HL-60/S4 (cell line): ENCODE results near the gene PTPN13.

Source experiments
- in situ Hi-C: fragments of 300-500 bp; cut with MboI; formaldehyde crosslinking; loops from 2 replicates; pipeline ENCODE4 v1.14.3; 2022; ENCODE audit warnings: low sequenced_read_pairs

The PTPN13 gene, protein sequence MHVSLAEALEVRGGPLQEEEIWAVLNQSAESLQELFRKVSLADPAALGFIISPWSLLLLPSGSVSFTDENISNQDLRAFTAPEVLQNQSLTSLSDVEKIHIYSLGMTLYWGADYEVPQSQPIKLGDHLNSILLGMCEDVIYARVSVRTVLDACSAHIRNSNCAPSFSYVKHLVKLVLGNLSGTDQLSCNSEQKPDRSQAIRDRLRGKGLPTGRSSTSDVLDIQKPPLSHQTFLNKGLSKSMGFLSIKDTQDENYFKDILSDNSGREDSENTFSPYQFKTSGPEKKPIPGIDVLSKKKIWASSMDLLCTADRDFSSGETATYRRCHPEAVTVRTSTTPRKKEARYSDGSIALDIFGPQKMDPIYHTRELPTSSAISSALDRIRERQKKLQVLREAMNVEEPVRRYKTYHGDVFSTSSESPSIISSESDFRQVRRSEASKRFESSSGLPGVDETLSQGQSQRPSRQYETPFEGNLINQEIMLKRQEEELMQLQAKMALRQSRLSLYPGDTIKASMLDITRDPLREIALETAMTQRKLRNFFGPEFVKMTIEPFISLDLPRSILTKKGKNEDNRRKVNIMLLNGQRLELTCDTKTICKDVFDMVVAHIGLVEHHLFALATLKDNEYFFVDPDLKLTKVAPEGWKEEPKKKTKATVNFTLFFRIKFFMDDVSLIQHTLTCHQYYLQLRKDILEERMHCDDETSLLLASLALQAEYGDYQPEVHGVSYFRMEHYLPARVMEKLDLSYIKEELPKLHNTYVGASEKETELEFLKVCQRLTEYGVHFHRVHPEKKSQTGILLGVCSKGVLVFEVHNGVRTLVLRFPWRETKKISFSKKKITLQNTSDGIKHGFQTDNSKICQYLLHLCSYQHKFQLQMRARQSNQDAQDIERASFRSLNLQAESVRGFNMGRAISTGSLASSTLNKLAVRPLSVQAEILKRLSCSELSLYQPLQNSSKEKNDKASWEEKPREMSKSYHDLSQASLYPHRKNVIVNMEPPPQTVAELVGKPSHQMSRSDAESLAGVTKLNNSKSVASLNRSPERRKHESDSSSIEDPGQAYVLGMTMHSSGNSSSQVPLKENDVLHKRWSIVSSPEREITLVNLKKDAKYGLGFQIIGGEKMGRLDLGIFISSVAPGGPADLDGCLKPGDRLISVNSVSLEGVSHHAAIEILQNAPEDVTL (N-terminal part only)

DNA sequence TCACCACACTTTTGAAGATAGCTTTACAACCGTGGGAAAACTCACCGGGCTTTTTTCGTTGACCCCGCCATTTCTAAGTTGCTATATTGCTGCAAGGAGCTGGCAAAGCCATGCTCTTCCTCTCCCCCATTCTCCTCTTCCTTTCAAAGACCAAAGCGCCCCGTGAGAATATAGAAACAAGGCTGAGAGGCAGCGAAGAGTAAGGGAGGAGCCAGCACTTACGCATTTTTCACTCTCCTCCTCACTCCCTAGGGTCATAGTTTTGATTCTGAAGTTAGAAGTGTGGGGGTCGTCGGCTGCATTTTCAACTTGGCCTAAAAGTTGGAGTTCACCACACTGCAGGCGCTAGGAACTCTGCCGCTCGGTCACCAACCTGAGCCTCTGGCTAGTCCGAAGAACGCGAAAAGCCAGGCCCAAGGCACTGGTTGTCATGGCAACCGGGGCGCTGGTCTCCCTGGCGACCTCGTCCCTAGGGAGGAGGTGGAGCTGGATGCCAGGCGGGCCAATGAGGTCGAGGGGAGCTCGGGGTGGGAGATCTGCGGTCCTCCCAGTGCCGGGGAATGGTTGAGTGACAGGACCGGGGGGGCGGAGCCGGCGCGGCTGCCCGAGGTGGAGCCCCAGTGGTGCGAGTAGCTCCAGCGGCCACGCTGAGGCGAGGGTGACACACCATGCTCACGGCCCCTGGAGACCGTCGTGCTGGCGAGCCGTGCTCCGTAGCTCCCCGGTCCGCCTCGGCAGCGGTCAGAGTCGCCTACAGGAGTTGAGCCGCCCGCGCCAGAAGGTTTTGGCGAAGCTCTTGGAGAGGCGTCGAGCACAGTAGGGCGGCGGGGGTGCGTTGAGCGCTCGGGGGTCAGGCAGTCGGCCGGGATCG is at the start of gene PTPN13:
PTPN13 (plus strand) TSS at position 628 of the 871 bp plus-strand sequence. CDS start 40,942 bp downstream, outside the sequence.
- in situ Hi-C loops, result no loop called here

DNA sequence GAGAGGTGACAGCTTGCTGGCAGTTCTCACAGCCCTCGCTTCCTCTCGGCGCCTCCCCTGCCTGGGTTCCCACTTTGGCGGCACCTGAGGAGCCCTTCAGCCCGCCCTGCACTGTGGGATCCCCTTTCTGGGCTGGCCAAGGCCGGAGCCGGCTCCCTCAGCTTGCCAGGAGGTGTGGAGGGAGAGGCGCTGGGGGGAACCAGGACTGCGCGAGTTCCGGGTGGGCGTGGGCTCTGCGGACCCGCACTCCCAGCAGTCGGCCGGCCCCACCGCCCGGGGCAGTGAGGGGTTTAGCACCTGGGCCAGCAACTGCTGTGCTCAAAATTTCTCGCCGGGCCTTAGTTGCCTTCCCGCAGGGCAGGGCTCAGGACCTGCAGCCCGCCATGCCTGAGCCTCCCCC is 47.0 kb upstream of the PTPN13 start:
- in situ Hi-C loops, result no loop called here

DNA sequence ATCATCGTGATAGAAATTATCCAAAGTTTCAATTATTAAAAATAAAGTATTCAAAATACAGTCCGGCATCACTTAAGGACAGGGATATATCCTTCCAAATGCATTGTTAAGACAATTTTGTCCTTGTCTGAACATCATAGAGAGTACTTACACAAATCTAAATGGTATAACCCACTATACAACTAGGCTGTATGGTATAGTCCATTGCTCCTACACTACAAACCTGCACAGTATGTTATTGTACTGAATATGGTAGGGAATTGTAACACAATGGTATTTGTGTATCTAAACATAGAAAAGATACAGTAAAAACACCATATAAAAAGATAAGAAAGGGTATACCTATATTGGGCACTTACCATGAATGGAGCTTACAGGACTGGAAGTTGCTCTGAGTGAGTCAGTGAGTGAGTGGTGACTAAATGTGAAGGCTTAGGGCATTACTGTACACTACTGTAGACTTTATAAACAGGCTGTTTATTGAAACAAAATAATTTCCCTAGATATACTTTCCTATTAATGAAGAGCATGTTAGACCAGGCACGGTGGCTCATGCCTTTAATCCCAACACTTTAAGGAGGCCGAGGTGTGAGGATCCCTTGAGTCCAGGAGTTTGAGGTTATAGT is 44.8 kb upstream of the PTPN13 start:
- in situ Hi-C loops, result no loop called here

DNA sequence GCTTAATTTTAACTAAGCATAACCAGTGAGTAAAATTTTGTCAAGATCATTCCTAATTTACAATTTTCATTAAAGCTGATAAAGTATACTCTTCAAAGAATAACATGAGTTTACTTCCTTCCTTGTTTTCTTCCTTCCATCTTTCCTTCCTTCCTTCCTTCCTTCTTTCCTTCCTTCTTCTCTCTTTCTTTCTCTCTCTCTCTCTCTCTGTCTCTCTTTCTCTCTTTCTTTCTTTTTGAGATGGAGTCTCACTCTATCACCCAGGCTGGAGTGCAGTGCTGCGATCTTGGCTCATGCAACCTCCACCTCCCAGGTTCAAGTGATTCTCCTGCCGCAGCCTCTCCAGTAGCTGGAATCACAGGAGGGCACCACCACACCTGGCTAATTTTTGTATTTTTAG is 42.7 kb upstream of the PTPN13 start:
- in situ Hi-C loops, result no loop called here

DNA sequence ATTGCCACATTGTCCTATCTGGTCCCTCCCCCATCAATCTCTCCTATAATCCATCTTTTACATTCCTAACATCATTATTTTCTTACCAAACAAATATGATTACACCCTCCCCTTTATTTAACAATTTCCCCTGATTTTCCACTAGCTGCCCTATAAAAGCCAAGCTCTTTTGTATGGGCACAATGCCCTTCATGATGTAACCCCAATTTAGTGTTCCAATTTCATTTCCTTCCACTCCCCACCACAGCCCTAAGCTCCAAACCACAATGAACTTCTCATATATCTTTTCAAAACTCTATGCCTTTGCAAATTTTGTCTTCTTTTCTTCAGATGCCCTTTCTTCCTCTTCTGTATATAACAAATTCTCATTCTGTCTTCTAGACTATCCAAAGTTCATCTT is 39.5 kb upstream of the PTPN13 start:
- in situ Hi-C loops, result no loop called here

DNA sequence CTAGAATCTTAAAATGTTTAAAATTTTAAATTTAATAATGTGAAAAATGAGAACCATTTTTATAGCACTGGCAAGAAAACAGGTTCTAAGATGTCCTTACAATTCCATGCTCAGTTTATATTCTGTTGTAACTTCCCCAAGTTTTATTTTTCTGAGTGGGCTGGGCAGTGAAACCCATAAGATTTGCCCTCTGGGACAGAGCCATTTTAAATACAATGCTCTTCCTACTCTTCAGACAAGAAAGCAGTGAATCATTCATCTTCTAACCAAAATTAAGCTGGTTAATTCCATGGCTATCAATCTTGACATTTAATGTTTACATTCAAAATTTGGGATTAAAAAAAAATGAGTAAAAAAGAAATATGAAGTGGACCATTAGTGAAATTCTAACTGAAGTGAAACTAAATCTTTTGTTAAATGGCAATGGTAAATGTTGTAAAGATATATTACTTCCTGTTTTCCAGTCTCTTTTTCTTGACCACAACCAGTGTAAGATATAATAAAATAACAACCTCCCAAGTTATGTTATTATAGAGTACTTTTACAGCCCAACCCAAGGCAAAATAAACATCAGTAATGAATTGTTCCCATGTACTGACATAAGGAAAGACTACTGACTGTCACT is 37.2 kb upstream of the PTPN13 start:
- in situ Hi-C loops, result no loop called here

DNA sequence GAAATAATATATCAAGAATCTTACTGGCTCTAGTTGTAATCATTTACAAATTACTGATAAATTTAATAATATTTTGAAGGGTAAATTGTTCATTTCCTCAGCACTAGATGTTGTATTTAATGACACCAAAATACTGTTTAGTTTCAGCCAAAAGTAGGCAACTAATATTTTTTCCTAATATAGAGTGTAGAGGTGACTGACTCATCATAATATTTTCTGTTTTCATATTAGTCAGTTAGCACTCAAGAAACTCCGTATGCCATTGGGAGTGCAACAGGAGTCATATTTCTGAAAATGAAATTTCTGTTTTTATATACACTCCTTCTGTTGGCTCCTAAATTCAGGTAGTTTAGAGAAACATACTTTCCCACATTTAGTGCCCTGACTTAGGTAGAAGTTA is 36.6 kb upstream of the PTPN13 start:
- in situ Hi-C loops, result no loop called here

DNA sequence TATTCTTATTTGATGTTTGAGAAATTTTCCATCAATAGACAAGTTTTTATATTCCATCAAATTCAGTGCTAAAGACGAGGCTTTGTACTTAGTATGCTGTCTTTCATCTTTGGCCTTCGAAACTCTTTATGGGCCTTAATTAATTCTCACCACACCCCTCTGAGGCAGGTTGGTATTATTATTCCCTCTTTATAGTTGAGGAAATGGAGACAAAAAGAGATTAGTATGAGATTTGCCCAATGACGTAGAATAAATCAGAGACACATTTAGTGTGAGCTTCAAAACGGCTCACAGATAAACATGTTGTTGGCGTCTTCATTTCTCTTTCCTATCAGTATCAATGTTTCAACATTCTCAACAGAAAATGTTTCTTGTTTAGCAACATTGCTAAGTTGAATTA is 35.9 kb upstream of the PTPN13 start:
- in situ Hi-C loops, result no loop called here

DNA sequence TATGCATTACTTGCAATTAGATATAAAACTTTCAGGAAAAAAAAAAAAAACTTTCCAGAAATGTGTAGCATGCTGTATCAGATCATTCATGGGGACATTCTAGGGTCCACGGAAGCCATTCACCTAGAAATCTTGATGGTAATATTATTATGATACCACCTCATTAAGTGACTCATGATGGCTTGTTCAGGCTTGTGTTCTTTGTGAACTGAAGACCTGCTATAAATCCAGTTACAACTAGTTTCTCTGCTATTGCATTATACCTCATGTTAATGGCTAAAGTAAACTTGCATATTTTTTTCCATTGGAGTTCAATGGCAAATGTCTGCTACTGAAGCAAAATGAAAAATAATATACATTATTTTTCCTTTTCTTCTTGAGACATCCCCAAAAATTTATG is 35.3 kb upstream of the PTPN13 start:
- in situ Hi-C loops, result no loop called here

DNA sequence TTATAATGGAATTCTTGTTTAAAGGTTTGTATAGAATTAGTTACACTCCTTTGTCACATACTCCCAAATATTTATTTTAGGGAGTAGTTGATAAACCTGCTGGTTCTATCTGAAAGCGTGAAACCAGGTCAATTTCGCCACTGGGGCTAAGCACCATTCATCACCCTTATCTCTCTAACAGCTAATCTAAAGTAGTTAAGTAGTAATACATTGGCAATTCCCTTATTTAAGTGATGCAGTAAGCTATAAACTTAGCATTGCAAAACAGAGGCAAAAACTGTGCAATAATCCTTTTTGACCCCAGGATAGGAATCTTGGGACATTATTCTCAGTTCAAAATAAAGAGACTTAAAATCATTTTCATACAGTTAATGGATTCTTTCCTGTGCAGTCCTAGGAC is 33.7 kb upstream of the PTPN13 start:
- in situ Hi-C loops, result no loop called here

DNA sequence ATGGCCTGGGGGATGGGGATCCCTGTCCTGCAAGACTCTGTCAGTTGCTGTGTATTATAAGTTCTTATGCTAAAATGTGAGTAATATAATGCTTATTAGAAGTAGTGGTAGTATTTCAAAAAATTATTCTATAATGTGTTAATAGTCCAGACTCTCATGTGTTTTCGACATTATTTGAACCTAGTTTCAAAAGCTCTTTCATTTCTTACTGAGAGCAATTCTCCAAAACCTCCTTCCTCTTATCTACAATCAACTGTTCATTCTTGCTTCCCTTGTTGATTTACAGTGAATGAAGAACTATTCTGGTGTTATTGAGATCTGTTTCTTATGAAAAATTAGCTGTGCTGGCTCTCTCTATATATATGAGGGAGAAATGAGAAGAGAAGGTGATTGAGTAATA is 32.9 kb upstream of the PTPN13 start:
- in situ Hi-C loops, result no loop called here

DNA sequence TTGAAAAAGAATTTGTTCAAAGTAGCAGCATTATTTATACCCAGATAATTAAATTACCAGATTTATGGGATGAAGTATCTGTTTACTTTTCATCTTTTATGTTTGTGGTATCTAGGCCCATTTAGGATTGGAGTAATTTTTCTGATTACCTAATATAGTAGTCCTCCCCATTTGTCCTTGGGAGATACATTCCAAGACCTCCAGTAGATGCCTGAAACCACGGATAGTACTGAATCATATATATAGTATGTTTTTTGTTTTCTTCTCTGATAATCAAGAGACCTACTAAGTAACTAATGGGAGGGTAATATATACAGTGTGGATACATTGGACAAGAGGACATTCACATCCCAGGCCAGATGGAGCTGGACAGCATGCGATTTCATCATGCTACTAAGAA is 30.7 kb upstream of the PTPN13 start:
- in situ Hi-C loops, result no loop called here

DNA sequence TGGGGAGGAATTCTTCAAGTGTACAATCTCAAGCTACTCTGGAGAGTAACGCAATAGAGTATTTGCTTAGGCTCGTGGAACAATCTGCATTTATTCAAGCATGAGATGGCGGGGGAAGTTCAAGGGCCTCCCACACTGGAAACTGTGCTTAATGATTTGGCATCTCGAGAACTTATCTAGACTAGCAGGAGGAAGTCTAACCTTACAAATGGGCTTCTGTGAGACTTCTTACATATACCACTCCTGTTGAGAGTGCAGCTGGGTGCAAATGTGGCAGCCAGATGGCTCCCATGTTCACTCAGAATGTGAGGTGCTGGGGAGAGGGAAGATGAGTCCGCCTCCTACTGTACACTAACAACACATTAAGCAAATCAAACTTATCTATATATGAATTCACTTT is 29.3 kb upstream of the PTPN13 start:
- in situ Hi-C loops, result no loop called here

DNA sequence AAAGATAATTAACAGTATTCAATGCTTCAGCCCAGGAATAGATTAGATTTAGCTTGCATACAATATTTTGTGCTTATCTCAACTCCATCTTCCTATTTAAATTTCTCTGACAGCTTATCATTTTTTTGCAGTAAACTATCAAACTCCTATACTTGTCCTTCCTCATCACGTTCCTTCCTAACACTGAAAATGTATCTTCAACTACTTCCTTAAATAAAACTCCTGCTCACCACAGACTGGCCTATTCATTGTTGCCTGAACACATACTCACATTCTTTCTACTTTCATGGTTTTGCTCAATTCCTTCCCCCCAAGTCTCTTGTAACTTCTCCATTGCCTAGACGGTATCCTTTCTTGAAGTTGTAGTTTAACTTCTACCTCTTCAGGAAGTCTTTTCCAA is 28.5 kb upstream of the PTPN13 start:
- in situ Hi-C loops, result no loop called here

DNA sequence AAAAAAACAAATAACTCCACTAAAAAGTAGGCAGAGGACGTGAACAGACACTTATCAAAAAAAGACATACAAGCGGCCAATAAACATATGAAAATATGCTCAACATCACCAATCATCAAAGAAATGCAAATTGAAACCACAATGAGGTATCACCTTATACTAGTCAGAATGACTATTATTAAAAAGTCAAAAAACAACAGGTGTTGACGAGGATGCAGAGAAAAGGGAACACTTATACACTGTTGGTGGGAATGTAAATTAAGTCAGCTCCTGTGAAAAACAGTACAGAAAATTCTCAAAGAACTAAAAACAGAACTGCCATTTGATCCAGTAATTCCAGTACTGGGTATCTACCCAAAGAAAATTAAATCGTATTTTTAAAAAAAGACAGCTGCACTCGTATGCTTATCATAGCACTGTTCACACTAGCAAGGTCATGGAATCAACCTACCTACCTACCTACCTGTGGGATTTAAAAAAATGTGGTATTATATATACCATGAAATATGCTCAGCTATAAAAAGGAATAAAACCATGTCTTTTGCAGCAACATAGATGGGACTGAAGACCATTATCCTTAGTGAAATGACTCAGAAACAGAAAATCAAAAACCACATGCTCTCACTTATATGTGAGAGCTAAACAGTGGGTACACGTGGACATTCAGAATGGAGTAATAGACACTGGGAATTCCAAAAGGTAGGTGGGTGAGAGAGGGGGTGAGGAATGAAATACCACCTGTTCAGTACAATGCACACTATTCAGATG is 24.8 kb upstream of the PTPN13 start:
- in situ Hi-C loops, result no loop called here

DNA sequence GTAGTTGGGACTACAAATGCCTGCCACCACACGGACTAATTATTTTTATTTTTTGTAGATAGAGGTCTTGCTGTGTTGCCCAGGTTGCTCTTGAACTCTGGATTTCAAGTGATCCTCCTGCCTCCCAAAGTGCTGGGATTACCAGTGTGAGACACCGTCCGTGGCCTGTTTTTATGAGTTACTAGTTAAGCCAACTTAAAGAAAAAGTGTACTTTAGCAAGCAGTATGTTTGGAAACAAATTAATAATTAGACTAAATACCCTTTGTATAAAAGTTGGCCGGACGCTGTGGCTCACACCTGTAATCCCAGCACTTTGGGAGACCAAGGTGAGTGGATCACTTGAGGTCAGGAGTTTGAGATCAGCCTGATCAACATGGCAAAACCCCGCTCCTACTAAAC is 14.2 kb upstream of the PTPN13 start:
- in situ Hi-C loops, result no loop called here

DNA sequence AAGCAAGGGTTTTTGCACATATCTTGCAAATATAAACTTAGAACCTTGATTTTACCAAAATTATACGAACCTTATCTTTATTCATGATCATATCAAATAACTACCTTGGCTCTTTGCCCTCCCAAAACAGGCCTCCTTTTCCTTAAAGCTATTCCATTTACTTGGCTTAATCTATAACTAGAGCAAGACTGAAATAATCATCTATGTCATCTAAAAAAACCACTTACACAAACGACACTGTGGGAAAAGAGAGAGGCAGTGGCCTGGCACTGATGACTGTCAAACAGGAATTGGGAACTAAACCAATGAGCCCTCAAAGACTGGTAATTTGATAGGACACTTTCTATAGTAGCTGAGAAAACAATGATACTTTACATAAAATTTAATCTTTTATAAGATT is 11.7 kb upstream of the PTPN13 start:
- in situ Hi-C loops, result no loop called here

DNA sequence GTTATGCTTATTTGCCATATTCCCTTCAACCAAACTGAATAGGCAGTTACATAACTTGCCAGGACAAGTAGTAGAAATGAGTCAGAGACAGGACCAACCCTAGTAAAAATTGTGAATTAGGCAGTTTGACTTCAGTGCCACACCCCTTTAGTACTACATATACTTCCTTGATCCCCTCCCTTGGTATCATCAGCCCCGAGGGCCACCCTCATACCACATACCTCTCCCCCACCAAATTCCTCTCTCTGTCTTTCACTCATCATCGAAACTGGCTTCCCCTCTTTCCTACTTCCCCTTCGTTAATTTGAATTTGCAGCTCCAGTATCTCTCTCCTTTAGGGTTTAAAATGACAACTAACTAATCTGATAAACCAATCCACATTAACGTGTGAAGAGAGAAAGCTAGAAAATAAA is 7.9 kb upstream of the PTPN13 start:
- in situ Hi-C loops, result no loop called here
